AG09309 (cell line): ENCODE measurements around the gene PCDHA6.

Experiments
- DNase-seq: peaks from one replicate; pipeline ENCODE4 v3.0.0-alpha.2; 2010; ENCODE audit warnings: low read depth
- H3K4me3 ChIP-seq: 2 replicates; pipeline ENCODE4 v1.5.1; 2011; ENCODE audit warnings: mild to moderate bottlenecking, low read depth, low read length, moderate library complexity; ENCODE audit not compliant: control insufficient read depth
- CTCF ChIP-seq: IDR thresholded peaks from 2 replicates; pipeline ENCODE4 v1.5.1; 2011; ENCODE audit warnings: mild to moderate bottlenecking, low read depth, low read length, inconsistent platforms; ENCODE audit not compliant: insufficient read depth, control insufficient read depth; ENCODE audit errors: missing control alignments

PCDHA6 gene

GRCh38 chr5:140857177-140857986 is 29.6 kb downstream of the PCDHA6 start:
- no peak for DNase-seq
- TF ChIP-seq CTCF: no peak
- no peak overlapping the region for H3K4me3 ChIP-seq

GRCh38 chr5:140857987-140858240 is 30.2 kb downstream of the PCDHA6 start:
- DNase-seq: no peak
- H3K4me3 ChIP-seq: no peak overlapping the region
- TF ChIP-seq CTCF: no peak

GRCh38 chr5:140862441-140863295 is 34.9 kb downstream of the PCDHA6 start:
- DNase-seq: no peak
- no peak for TF ChIP-seq CTCF
- no peak overlapping the region for H3K4me3 ChIP-seq

- TF ChIP-seq CTCF: peak; percentile 9
- H3K4me3 ChIP-seq: no peak within 1 kb of the TSS
- DNase-seq: no peak
Observed at GRCh38 chr5:140868721-140869554, 41.2 kb downstream of the PCDHA6 start, which contains the start of gene PCDHA11. PCDHA11 (plus strand) TSS chr5:140868957; CDS start chr5:140869104, 147 bp downstream.

GRCh38 chr5:140869555-140869886 is 41.8 kb downstream of the PCDHA6 start:
- no peak overlapping the region for H3K4me3 ChIP-seq
- DNase-seq: no peak
- peak; percentile 35 for TF ChIP-seq CTCF
